CD4-positive, alpha-beta T cell treated with Interleukin-10 for 1 hour (primary cell): Measurements from ENCODE around the gene VPREB1.
"Not testable (repeated sequence)": the region's sequence is repeated elsewhere in the genome, so short reads cannot be mapped to it uniquely, and the experiment has no call there.

Experiments
- DNase-seq: peaks from one replicate; pipeline ENCODE4 v3.0.0-alpha.2; 2020

The VPREB1 gene

GRCh38 chr22:22250651-22251050 lies 6.1 kb downstream of the VPREB1 start:
- DNase-seq, result not testable (repeated sequence)

- DNase-seq, result not testable (repeated sequence)
Observed at GRCh38 chr22:22256133-22256532, 11.5 kb downstream of the VPREB1 start.

- not testable (repeated sequence) for DNase-seq
Observed at GRCh38 chr22:22258597-22259415, 14.2 kb downstream of the VPREB1 start.

- DNase-seq, result not testable (repeated sequence)
Observed at GRCh38 chr22:22260169-22260568, 15.6 kb downstream of the VPREB1 start.

- not testable (repeated sequence) for DNase-seq
Observed at GRCh38 chr22:22260586-22260985, 16.0 kb downstream of the VPREB1 start.

GRCh38 chr22:22262332-22263074 lies 17.9 kb downstream of the VPREB1 start:
- DNase-seq, result not testable (repeated sequence)

- DNase-seq, result not testable (repeated sequence)
Observed at GRCh38 chr22:22263823-22264222, 19.2 kb downstream of the VPREB1 start.

GRCh38 chr22:22270036-22270676 lies 25.6 kb downstream of the VPREB1 start:
- not testable (repeated sequence) for DNase-seq

GRCh38 chr22:22277423-22277822 lies 32.8 kb downstream of the VPREB1 start:
- not testable (repeated sequence) for DNase-seq

- not testable (repeated sequence) for DNase-seq
Observed at GRCh38 chr22:22284962-22285756, 40.6 kb downstream of the VPREB1 start.

- DNase-seq, result not testable (repeated sequence)
Observed at GRCh38 chr22:22286390-22287105, 42.0 kb downstream of the VPREB1 start.

GRCh38 chr22:22287106-22287626 lies 42.6 kb downstream of the VPREB1 start:
- DNase-seq, result not testable (repeated sequence)

GRCh38 chr22:22289666-22290065 lies 45.1 kb downstream of the VPREB1 start:
- DNase-seq, result not testable (repeated sequence)

- DNase-seq, result not testable (repeated sequence)
Observed at GRCh38 chr22:22291129-22291806, 46.7 kb downstream of the VPREB1 start.

- DNase-seq, result not testable (repeated sequence)
Observed at GRCh38 chr22:22292656-22293055, 48.1 kb downstream of the VPREB1 start.

- DNase-seq, result not testable (repeated sequence)
Observed at GRCh38 chr22:22293436-22293835, 48.9 kb downstream of the VPREB1 start.

- DNase-seq, result not testable (repeated sequence)
Observed at GRCh38 chr22:22294641-22295040, 50.1 kb downstream of the VPREB1 start.
